Mucosa of descending colon (tissue), 3 donors: Measurements from ENCODE around the gene GJE1. TPM values are rescaled to one million over a fixed set of nuclear protein-coding genes. Genes with fewer than 3 reads are reported as not detected.
"Not testable (repeated sequence)": the region's sequence is repeated elsewhere in the genome, so short reads cannot be mapped to it uniquely, and the experiment has no call there.

Source experiments
- ATAC-seq: fragments of 200-7000 bp; cut with Tn5 transposase; one replicate; pipeline ENCODE4 v1.9.1; 2020; ENCODE audit warnings: mild to moderate bottlenecking, moderate library complexity
- DNase-seq, 3 donors: peaks; one replicate each; pipeline ENCODE4 v3.0.0-alpha.2; 2020
- H3K36me3 ChIP-seq: fragments of 200-600 bp; one replicate; pipeline ENCODE4 v1.8.0; 2021; ENCODE audit warnings: low read depth, mild to moderate bottlenecking
- H3K4me1 ChIP-seq: fragments of 200-600 bp; one replicate; pipeline ENCODE4 v1.8.0; 2021; ENCODE audit warnings: low read depth, mild to moderate bottlenecking
- H3K4me3 ChIP-seq: fragments of 200-600 bp; one replicate; pipeline ENCODE4 v1.8.0; 2021; ENCODE audit warnings: mild to moderate bottlenecking
- H3K9me3 ChIP-seq: fragments of 200-600 bp; one replicate; pipeline ENCODE4 v1.8.0; 2021; ENCODE audit warnings: mild to moderate bottlenecking
- intact Hi-C, 2 donors: fragments of 100-400 bp; cut with DNase I in 1 of 2; cut with micrococcal nuclease in 1 of 2; formaldehyde crosslinking; loops; one replicate each; pipeline versions ENCODE4 v1.11.0 to v1.11.1; 2022; cut with DNase I, micrococcal nuclease
- long read RNA-seq, 2 donors: library from polyadenylated mRNA; unstranded; transcript quantifications; one replicate each; pipeline ENCODE4 v2.0.0, GENCODE V29; 2019 to 2021
- total RNA-seq, 3 donors: library from RNA; stranded (reverse); fragmentation: NEBNext Ultra II Directional in 2 of 3; extraction: Animal tissue kit (Norgen Biotek cat#: 25700) in 2 of 3; gene quantifications; one replicate each; pipeline versions ENCODE4 v1.2.1 to v1.2.4, GENCODE V29; 2021 to 2023
- TF ChIP-seq, protein P1 (sequence below): fragments of 200-600 bp; IDR thresholded peaks from one replicate; pipeline ENCODE4 v1.8.0; 2022; ENCODE audit warnings: antibody characterized with exemption, mild to moderate bottlenecking
- donor health status: DM: no; HTN: no; CAD: no; lungs with moderate emphysema.
- donor health status: DM: no; HTN: no; CAD: no.
- donor health status: DM: no; HTN: yes; CAD: no.

The GJE1 gene, protein sequence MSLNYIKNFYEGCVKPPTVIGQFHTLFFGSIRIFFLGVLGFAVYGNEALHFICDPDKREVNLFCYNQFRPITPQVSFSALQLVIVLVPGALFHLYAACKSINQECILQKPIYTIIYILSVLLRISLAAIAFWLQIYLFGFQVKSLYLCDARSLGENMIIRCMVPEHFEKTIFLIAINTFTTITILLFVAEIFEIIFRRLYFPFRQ
- total RNA-seq, result not detected
- long read RNA-seq, donor 1, result 0 reads
- long read RNA-seq, donor 2, result 0 reads

DNA sequence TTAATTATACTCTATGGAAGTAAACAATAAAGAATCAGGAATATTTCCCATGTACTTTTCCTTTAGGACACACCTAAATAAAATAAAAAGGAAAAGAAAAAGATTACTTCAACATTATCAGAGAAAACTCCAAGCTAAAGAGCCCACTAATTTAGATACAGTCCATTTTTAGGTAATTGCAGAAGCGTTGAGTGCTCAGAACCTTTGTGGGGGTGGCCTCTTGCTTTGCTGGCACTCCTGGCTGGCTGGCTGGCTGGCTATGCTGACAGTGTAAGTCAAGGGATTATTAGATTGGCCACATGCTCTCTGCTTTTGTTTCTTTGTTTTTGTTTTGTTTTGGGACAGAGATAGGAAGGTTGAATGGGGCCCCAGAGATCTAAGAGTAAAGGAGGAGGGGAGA is at the start of gene GJE1:
Gene GJE1 (plus strand): TSS at position 301 of the 400 bp plus-strand sequence. CDS start 234 bp downstream, outside the sequence.
- Histone ChIP-seq H3K36me3 (no peaks in the 10 kb centered on the region), H3K4me3 (no peak within 1 kb of the TSS), H3K4me1 (no peaks in the 10 kb centered on the region), H3K9me3 (no peaks in the 10 kb centered on the region)
- TF ChIP-seq, protein P1, sequence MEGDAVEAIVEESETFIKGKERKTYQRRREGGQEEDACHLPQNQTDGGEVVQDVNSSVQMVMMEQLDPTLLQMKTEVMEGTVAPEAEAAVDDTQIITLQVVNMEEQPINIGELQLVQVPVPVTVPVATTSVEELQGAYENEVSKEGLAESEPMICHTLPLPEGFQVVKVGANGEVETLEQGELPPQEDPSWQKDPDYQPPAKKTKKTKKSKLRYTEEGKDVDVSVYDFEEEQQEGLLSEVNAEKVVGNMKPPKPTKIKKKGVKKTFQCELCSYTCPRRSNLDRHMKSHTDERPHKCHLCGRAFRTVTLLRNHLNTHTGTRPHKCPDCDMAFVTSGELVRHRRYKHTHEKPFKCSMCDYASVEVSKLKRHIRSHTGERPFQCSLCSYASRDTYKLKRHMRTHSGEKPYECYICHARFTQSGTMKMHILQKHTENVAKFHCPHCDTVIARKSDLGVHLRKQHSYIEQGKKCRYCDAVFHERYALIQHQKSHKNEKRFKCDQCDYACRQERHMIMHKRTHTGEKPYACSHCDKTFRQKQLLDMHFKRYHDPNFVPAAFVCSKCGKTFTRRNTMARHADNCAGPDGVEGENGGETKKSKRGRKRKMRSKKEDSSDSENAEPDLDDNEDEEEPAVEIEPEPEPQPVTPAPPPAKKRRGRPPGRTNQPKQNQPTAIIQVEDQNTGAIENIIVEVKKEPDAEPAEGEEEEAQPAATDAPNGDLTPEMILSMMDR, result no peak
- intact Hi-C loops, result no loop called here
- ATAC-seq (no peak), DNase-seq (no peak)

DNA sequence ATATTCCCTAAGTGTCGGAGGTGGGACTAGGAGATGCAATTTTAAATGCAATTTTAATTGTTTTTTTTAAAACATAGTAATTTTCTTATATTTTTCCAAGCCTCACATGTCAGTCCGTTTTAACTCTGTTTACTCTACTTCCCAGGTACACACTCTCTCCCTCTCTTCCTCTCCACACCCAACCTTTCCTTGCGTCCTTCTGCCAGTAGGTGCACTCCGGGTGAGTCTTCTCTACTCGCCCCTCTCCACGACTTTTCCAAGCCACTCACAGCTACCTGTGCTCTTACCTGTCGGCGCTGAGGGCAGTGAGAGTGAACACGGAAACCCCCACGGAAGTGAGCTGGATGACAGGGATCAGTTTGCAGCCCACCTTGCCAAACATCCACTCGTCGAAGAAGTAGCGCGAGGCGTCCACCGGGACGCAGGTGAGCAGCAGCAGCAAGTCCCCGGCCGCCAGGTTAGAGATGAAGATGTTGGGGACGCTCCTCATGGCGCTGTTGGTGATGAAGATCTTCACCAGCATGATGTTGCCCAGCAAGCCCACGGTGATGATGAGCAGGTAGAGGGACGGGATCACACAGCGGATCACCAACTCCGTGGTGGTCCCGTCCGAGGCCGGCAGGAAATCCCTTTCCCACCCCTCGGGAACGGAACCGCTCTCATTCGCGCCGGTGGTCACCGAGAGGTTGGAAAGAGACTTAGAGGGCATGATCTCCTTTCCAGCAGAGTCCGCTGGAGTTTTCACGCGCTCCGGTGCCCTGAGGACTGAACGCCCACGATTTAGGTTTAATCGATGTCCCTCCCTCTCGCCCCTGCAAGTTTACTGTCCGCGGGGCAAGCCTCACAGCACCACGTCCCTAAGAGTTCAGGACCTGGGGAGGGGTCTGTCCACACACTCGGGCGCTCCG is 44.5 kb upstream of the GJE1 start:
- Histone ChIP-seq H3K9me3 (no peaks in the 10 kb centered on the region), H3K36me3 (no peaks in the 10 kb centered on the region), H3K4me1 (no peaks in the 10 kb centered on the region), H3K4me3 (no peak overlapping the region)
- DNase-seq, result no peak
- intact Hi-C loops, result no loop called here
- TF ChIP-seq, protein P1, result no peak
- no peak for ATAC-seq

DNA sequence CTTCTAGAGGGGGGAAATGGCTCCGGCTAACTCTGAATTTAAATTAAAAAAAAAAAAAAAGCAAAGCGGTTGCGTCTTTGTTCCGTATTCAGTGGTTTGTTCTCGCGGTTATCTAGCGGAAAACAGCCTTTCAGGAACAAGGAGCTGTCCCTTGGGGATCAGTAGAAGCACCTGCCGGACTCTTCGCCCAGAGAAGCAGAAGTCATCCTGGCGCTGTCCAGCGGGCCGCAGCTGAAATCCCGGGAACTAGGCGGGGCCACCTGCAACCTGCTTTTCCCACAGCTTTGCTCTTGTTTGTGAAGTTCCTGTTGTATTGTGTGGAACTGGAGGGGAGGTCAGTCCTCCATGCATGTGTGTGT is 43.9 kb upstream of the GJE1 start:
- ATAC-seq, result no peak
- no peaks in the 10 kb centered on the region for H3K4me1 ChIP-seq
- intact Hi-C loops, result no loop called here
- TF ChIP-seq, protein P1, result no peak
- no peak overlapping the region for H3K4me3 ChIP-seq
- H3K9me3 ChIP-seq, result no peaks in the 10 kb centered on the region
- no peaks in the 10 kb centered on the region for H3K36me3 ChIP-seq
- no peak for DNase-seq

DNA sequence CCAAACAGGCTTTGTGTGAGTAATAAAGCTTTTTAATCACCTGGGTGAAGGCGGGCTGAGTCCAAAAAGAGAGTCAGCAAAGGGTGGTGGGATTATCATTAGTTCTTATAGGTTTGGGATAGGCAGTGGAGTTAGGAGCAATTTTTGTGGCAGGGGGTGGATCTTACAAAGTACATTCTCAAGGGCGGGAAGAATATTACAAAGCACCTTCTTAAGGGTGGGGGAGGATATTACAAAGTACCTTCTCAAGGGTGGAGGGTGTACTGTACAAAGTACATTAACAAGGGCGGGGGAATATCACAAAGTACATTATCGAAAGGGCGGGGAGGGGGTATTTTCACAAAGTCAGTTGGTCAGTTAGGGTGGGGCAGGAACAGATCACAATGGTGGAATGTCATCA is 27.9 kb upstream of the GJE1 start:
- H3K4me1 ChIP-seq, H3K4me3 ChIP-seq, intact Hi-C loops, H3K9me3 ChIP-seq, H3K36me3 ChIP-seq, ATAC-seq, DNase-seq: not testable (repeated sequence)

DNA sequence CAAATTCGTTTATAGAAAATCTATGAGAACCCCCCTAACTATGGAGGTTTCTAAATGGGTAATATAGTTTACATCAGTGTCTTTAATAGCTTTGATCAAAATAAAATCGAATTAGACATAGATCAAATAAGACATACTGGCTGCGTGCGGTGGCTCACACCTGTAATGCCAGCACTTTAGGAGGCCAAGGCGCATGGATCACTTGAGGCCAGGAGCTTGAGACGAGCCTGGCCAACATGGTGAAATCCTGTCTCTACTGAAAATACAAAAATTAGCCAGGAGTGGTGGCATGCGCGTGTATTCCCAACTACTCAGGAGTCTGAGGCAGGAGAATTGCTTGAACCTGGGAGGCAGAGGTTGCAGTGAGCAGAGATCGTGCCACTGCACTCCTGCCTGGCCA is 21.9 kb upstream of the GJE1 start:
- H3K36me3 ChIP-seq, H3K9me3 ChIP-seq, H3K4me3 ChIP-seq, H3K4me1 ChIP-seq, DNase-seq, ATAC-seq, intact Hi-C loops: not testable (repeated sequence)

DNA sequence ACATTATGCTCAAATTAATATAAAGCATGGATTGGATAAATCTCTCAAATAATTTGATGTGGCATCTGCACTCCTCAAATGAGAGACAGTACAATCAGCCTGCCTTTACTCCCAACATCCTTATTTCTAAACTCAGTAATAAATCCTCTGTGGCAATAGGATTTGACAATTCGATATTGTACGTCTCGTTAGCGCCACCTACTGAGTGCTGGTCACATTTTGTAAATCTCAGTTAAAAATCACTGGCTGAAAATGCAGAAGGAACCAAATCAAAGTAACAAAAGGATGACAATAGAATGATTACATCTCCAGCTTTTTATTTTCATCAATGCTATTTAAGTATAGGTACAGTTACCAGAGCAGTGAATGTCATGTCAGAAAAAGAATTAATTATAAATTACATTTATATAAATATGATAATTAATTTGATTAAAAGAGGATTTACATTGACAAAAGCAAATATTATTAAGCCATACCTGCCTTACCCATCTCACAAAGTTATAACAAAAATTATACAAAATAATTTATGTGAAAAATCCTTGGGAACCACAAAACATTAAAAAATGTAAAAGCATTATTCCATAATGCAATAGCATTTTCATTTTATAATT is 20.2 kb upstream of the GJE1 start:
- Histone ChIP-seq H3K4me1 (no peaks in the 10 kb centered on the region), H3K36me3 (no peaks in the 10 kb centered on the region), H3K4me3 (no peak overlapping the region), H3K9me3 (no peaks in the 10 kb centered on the region)
- no peak for ATAC-seq
- peak in 2 of 3 donors; percentile 29 to 83 for DNase-seq
- intact Hi-C loops, result no loop called here
- TF ChIP-seq, protein P1, result peak; percentile 36
